ENCODE results near the gene TMEM18.
"Not testable (repeated sequence)": the region's sequence is repeated elsewhere in the genome, so short reads cannot be mapped to it uniquely, and the experiment has no call there.

The TMEM18 gene

GRCh38 chr2:677056-677958 is at the start of gene TMEM18:
TMEM18 (minus strand) TSS chr2:677406; CDS start chr2:677345, 61 bp downstream.
- in situ Hi-C loops (cut with MboI; ENCODE audit: low sequenced_read_pairs), result no loop called here

GRCh38 chr2:726169-726568 is 49.0 kb upstream of the TMEM18 start:
- in situ Hi-C loops (cut with MboI; ENCODE audit: low sequenced_read_pairs), result no loop called here

- in situ Hi-C loops (cut with MboI; ENCODE audit: low sequenced_read_pairs), result no loop called here
Measured at GRCh38 chr2:725468-725867, 48.3 kb upstream of the TMEM18 start.

- in situ Hi-C loops (cut with MboI; ENCODE audit: low sequenced_read_pairs), result no loop called here
Measured at GRCh38 chr2:723761-724160, 46.6 kb upstream of the TMEM18 start.

- in situ Hi-C loops (cut with MboI; ENCODE audit: low sequenced_read_pairs), result no loop called here
Measured at GRCh38 chr2:720842-721241, 43.6 kb upstream of the TMEM18 start.

GRCh38 chr2:719734-720133 is 42.5 kb upstream of the TMEM18 start:
- in situ Hi-C loops (cut with MboI; ENCODE audit: low sequenced_read_pairs), result no loop called here

- in situ Hi-C loops (cut with MboI; ENCODE audit: low sequenced_read_pairs), result no loop called here
Measured at GRCh38 chr2:719191-719590, 42.0 kb upstream of the TMEM18 start.

GRCh38 chr2:717661-718060 is 40.5 kb upstream of the TMEM18 start:
- in situ Hi-C loops (cut with MboI; ENCODE audit: low sequenced_read_pairs), result no loop called here

- in situ Hi-C loops (cut with MboI; ENCODE audit: low sequenced_read_pairs), result no loop called here
Measured at GRCh38 chr2:715854-716560, 38.8 kb upstream of the TMEM18 start.

- in situ Hi-C loops (cut with MboI; ENCODE audit: low sequenced_read_pairs), result no loop called here
Measured at GRCh38 chr2:715038-715437, 37.8 kb upstream of the TMEM18 start.

- in situ Hi-C loops (cut with MboI; ENCODE audit: low sequenced_read_pairs), result no loop called here
Measured at GRCh38 chr2:714005-714741, 37.0 kb upstream of the TMEM18 start.

GRCh38 chr2:710867-711665 is 33.9 kb upstream of the TMEM18 start:
- in situ Hi-C loops (cut with MboI; ENCODE audit: low sequenced_read_pairs), result no loop called here

GRCh38 chr2:709138-709765 is 32.0 kb upstream of the TMEM18 start:
- in situ Hi-C loops (cut with MboI; ENCODE audit: low sequenced_read_pairs), result no loop called here

- in situ Hi-C loops (cut with MboI; ENCODE audit: low sequenced_read_pairs), result no loop called here
Measured at GRCh38 chr2:708667-709066, 31.5 kb upstream of the TMEM18 start.

- in situ Hi-C loops (cut with MboI; ENCODE audit: low sequenced_read_pairs), result no loop called here
Measured at GRCh38 chr2:705971-706511, 28.8 kb upstream of the TMEM18 start.

- in situ Hi-C loops (cut with MboI; ENCODE audit: low sequenced_read_pairs), result not testable (repeated sequence)
Measured at GRCh38 chr2:702765-703164, 25.6 kb upstream of the TMEM18 start.

- in situ Hi-C loops (cut with MboI; ENCODE audit: low sequenced_read_pairs), result no loop called here
Measured at GRCh38 chr2:696999-697627, 19.9 kb upstream of the TMEM18 start.

- in situ Hi-C loops (cut with MboI; ENCODE audit: low sequenced_read_pairs), result no loop called here
Measured at GRCh38 chr2:696463-696862, 19.3 kb upstream of the TMEM18 start.

GRCh38 chr2:694906-695510 is 17.8 kb upstream of the TMEM18 start:
- in situ Hi-C loops (cut with MboI; ENCODE audit: low sequenced_read_pairs), result no loop called here
